ENCODE data around the gene TJP1. TPM values are rescaled to one million over a fixed set of nuclear protein-coding genes. Genes with fewer than 3 reads are reported as not detected.

TJP1 gene
- total RNA-seq (2021; fragmentation: NEBNext Ultra II Directional; extraction: Animal tissue kit (Norgen Biotek cat#: 25700)) (135 and 138 TPM in 2 replicates), polyA plus RNA-seq (2011; rRNA removed) (32.2 and 46.3 TPM in 2 replicates), polyA minus RNA-seq (2011; rRNA and poly(A)+ RNA removed) (131 and 148 TPM in 2 replicates)
- 52.5 TPM for polyA plus RNA-seq (2011; cell fraction: cytosol; rRNA removed)
- polyA plus RNA-seq (2011; cell fraction: nucleus; rRNA removed): 47.1 TPM
- 57.9 to 79.5 TPM (median 70.1 TPM) in 4 replicates for polyA plus RNA-seq (2012, experiment 1 of 2)
- 5.1 TPM for polyA plus RNA-seq (2012, experiment 2 of 2)
- polyA plus RNA-seq (2013, experiment 1 of 2): 71.2 TPM
- 71.3 TPM for polyA plus RNA-seq (2013, experiment 2 of 2)
- 69.9 TPM for polyA minus RNA-seq (2011; cell fraction: cytosol; rRNA and poly(A)+ RNA removed)
- 82.2 TPM for polyA minus RNA-seq (2011; cell fraction: nucleus; rRNA and poly(A)+ RNA removed)
- long read RNA-seq, experiment 1, full-length matches to known transcripts: 4 of 48 reads
- long read RNA-seq, experiment 1, partial matches to known transcripts: 24 of 48 reads
- long read RNA-seq, experiment 1, other reads (novel, unspliced or antisense): 20 of 48 reads
- long read RNA-seq, experiment 2, partial matches to known transcripts: 4 of 11 reads
- long read RNA-seq, experiment 2, other reads (novel, unspliced or antisense): 7 of 11 reads

GRCh38 chr15:29822100-29822683 is at the start of gene TJP1:
Gene TJP1 (minus strand): TSS chr15:29822468. CDS start chr15:29822028, 440 bp downstream.
- ChIA-PET CTCF (ENCODE audit: partially characterized antibody) (no interaction called here), POLR2A (ENCODE audit: partially characterized antibody) (interaction anchor here (0.7 to 4.4 kb wide), 13 partner anchors 10 to 223 kb away, joined by 3 to 33 read pairs (median 4); no protein-coding TSS in a partner anchor)
- H3K4ac ChIP-seq (replicated peaks; ENCODE audit: insufficient read length, low read depth, low read length): no peak within 1 kb of the TSS
- H3K14ac ChIP-seq (ENCODE audit: insufficient read length): no peak within 1 kb of the TSS
- peak within 1 kb of the TSS; percentile 80 to 100 (median 90) for H3K9ac ChIP-seq (replicated peaks in 1 of 4; ENCODE audit: extremely low read depth in 1 of 4, low read depth in 3 of 4, low read length in 3 of 4)
- peak within 1 kb of the TSS; percentile 88 for H2BK15ac ChIP-seq (ENCODE audit: low read length)
- peak within 1 kb of the TSS; percentile 77; the same call in 1 of the 2 replicates for H2BK5ac ChIP-seq (ENCODE audit: low read depth, low read length)
- H3K27me3 ChIP-seq (replicated peaks in 1 of 4; ENCODE audit: control insufficient read depth in 3 of 4, extremely low read depth in 1 of 4, insufficient read depth in 3 of 4, low read length in 3 of 4): peaks cover 0 to 6% (median 3%) of the 10 kb centered on the region in 4 experiments; a peak in 3 of 7 replicates
- peaks cover 0 to 43% of the 10 kb centered on the region in 2 experiments; a peak in 3 of 4 replicates for H3K79me2 ChIP-seq (ENCODE audit: control insufficient read depth in 1 of 2, insufficient read depth in 2 of 2, low read length in 2 of 2)
- peak within 1 kb of the TSS; percentile 84 for H3K18ac ChIP-seq (ENCODE audit: extremely low read depth, low read length)
- H4K20me1 ChIP-seq (replicated peaks in 1 of 2; ENCODE audit: control insufficient read depth in 1 of 2, insufficient read depth in 2 of 2, low read length in 2 of 2): peaks cover 3 to 5% of the 10 kb centered on the region in 2 experiments
- no peak within 1 kb of the TSS for H2AK5ac ChIP-seq (ENCODE audit: low read depth, low read length)
- H3K9me3 ChIP-seq (ENCODE audit: insufficient read depth in 2 of 2, low read depth in 1 of 2, low read length in 1 of 2): no peaks in the 10 kb centered on the region
- peak within 1 kb of the TSS; percentile 97 for H4K5ac ChIP-seq (ENCODE audit: insufficient read length, low read depth, low read length)
- DNase-seq (ENCODE audit: low read depth in 1 of 2, low spot score in 2 of 2) (peak in 1 of 2 experiments; percentile 86), FAIRE-seq (no peak)
- H4K91ac ChIP-seq (replicated peaks; ENCODE audit: insufficient read length, low read length): no peak within 1 kb of the TSS
- H3K4me2 ChIP-seq (ENCODE audit: insufficient read depth in 1 of 2, low read depth in 2 of 2, low read length in 2 of 2): peak within 1 kb of the TSS; percentile 77 to 99
- H2AFZ ChIP-seq (ENCODE audit: low read length): peak within 1 kb of the TSS; percentile 99
- H3K23me2 ChIP-seq (ENCODE audit: low read depth, low read length): peaks cover 7% of the 10 kb centered on the region
- 3% methylated on average over 22 of the region's 80 CpGs; no CpG with 5 or more reads in 1 of the 2 experiments for WGBS, 2 experiments (ENCODE audit: extremely low coverage in 1 of 2, insufficient coverage in 1 of 2, insufficient read length in 1 of 2, insufficient replicate concordance in 2 of 2, low coverage in 1 of 2, low lambda C conversion rate in 2 of 2, missing lambda C conversion rate in 1 of 2)
- H2BK120ac ChIP-seq (replicated peaks; ENCODE audit: low read depth, low read length): no peak within 1 kb of the TSS
- peak within 1 kb of the TSS; percentile 97 for H3K27ac ChIP-seq (ENCODE audit: low read depth, low read length)
- no peaks in the 10 kb centered on the region for H3K36me3 ChIP-seq (ENCODE audit: control insufficient read depth in 2 of 4, insufficient read depth in 4 of 4, low read length in 3 of 4)
- peak within 1 kb of the TSS; percentile 78 for H2BK12ac ChIP-seq (ENCODE audit: low read depth, low read length)
- H2BK20ac ChIP-seq (ENCODE audit: low read length): 0 out of 2 replicates have a peak within 1 kb of the TSS, but pooled peaks have one; percentile 13
- no peak within 1 kb of the TSS for H3K23ac ChIP-seq (ENCODE audit: insufficient read length)
- peak within 1 kb of the TSS; percentile 88 to 90 (median 88) for H3K4me3 ChIP-seq (ENCODE audit: extremely low read depth in 1 of 4, insufficient read depth in 2 of 4, low read depth in 3 of 4, low read length in 4 of 4)
- peak within 1 kb of the TSS; percentile 99 for H4K8ac ChIP-seq (ENCODE audit: extremely low read depth, insufficient read depth, low read length)
- H3K4me1 ChIP-seq (replicated peaks in 1 of 4; ENCODE audit: control insufficient read depth in 3 of 4, insufficient read depth in 4 of 4, low read length in 3 of 4): peaks cover 0 to 5% (median 2%) of the 10 kb centered on the region in 4 experiments; a peak in 3 of 7 replicates
- H3K79me1 ChIP-seq (ENCODE audit: low read depth, low read length): no peaks in the 10 kb centered on the region
- H3K56ac ChIP-seq (replicated peaks; ENCODE audit: insufficient read length, low read depth, low read length): peak within 1 kb of the TSS; percentile 90
- TF ChIP-seq RBBP5 (IDR thresholded peaks at IDR 0.05; ENCODE audit: borderline replicate concordance, low read depth, low read length) (0 out of 2 replicates have a peak, but pooled peaks have one; percentile 36), POLR2A (IDR thresholded peaks at IDR 0.05; ENCODE audit: control extremely low read depth in 1 of 2, low read depth in 2 of 2, low read length in 2 of 2) (peak; percentile 92 to 93; a peak in 2 of 3 replicates), CHD2 (IDR thresholded peaks at IDR 0.05; ENCODE audit: low read length) (no peak), HDAC2 (IDR thresholded peaks at IDR 0.05; ENCODE audit: borderline replicate concordance in 1 of 2, low read depth in 2 of 2, low read length in 2 of 2) (peak in 1 of 2 experiments; percentile 28; a peak in 1 of 4 replicates), ASH2L (IDR thresholded peaks at IDR 0.05; ENCODE audit: low read length) (peak; percentile 35), TAF7 (optimal IDR thresholded peaks at IDR 0.05; ENCODE audit: borderline replicate concordance, low read depth, low read length) (peak; percentile 90), SIN3A (conservative IDR thresholded peaks at IDR 0.05 in 1 of 2, IDR thresholded peaks at IDR 0.05 in 1 of 2; ENCODE audit: low read depth in 1 of 2, low read length in 2 of 2) (no peak), TBP (IDR thresholded peaks at IDR 0.05; ENCODE audit: low read depth, low read length) (peak; percentile 71)
- TF ChIP-seq, protein P1, sequence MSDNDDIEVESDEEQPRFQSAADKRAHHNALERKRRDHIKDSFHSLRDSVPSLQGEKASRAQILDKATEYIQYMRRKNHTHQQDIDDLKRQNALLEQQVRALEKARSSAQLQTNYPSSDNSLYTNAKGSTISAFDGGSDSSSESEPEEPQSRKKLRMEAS (IDR thresholded peaks at IDR 0.05): 0 out of 2 replicates have a peak, but pooled peaks have one; percentile 17
